Subcutaneous adipose tissue (tissue), 4 donors: Measurements from ENCODE around the gene C5orf24. TPM values are rescaled to one million over a fixed set of nuclear protein-coding genes. Genes with fewer than 3 reads are reported as not detected.

Experiments
- total RNA-seq, 4 donors: library from RNA; depleted of rRNA; stranded (reverse); fragments of >200 nt; gene quantifications; one replicate each; pipeline ENCODE4 v1.1.0, GENCODE V29; 2016
- TF ChIP-seq, protein P1 (sequence below): fragments of 450-650 bp; IDR thresholded peaks from one replicate; pipeline ENCODE4 v1.5.1; 2016; ENCODE audit warnings: low read depth, mild to moderate bottlenecking, control low read depth, antibody characterized with exemption, moderate library complexity

The C5orf24 gene
- total RNA-seq, 4 donors from 2014 or later, result 35.5 to 75.2 (median 38.5) TPM

DNA sequence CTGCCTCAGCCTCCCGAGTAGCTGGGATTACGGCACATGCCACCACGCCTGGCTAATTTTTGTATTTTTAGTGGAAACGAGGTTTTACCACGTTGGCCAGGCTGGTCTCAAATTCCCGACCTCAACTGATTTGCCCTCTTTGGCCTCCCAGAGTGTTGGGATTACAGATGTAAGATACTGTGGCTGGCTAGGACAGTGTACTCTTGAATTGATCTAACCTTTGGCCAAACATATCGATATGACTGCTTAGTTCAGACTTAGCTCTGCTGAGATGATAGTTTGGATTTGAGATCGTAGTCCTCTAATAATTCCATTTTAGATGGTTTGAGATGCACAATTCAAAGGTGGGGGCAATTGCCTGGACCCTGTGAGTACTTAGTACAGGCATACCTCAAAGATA lies 43.6 kb downstream of the C5orf24 start:
- TF ChIP-seq, protein P1, sequence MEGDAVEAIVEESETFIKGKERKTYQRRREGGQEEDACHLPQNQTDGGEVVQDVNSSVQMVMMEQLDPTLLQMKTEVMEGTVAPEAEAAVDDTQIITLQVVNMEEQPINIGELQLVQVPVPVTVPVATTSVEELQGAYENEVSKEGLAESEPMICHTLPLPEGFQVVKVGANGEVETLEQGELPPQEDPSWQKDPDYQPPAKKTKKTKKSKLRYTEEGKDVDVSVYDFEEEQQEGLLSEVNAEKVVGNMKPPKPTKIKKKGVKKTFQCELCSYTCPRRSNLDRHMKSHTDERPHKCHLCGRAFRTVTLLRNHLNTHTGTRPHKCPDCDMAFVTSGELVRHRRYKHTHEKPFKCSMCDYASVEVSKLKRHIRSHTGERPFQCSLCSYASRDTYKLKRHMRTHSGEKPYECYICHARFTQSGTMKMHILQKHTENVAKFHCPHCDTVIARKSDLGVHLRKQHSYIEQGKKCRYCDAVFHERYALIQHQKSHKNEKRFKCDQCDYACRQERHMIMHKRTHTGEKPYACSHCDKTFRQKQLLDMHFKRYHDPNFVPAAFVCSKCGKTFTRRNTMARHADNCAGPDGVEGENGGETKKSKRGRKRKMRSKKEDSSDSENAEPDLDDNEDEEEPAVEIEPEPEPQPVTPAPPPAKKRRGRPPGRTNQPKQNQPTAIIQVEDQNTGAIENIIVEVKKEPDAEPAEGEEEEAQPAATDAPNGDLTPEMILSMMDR, result no peak

DNA sequence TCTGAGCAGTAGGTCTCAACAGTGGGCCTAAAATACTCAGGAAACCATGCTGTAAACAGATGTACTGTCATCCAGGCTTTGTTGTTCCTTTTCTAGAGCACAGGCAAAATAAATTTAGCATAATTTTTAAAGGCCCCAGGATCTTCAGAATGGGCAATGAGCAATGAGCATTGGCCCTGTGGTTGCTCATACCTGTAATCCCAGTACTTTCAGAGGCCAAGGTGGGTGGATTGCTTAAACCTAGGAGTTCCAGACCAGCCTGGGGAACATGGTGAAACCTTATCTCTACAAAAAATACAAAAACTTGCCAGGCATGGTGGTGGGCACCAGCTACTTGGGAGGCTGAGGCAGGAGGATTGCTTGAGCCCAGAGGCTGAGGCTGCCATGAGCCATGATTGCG lies 45.7 kb downstream of the C5orf24 start:
- TF ChIP-seq, protein P1, result no peak

DNA sequence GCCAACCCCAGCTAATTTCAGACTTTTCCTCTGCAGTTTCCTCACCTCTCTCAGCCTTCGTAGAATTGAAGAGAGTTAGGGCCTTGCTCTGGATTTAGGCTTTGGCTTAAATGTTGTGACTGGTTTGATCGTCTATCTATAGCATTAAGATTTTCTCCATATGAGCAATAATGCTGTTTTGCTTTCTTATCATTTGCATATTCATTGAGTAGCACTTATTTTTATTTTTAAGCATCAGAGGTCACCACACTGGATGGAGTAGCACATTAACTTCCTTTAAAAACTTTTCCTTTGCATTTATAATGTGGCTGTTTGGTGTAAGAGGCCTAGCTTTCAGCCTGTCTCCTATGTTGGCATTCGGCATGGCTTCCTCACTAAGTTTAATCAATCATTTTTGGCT lies 46.5 kb downstream of the C5orf24 start:
- TF ChIP-seq, protein P1, result no peak

DNA sequence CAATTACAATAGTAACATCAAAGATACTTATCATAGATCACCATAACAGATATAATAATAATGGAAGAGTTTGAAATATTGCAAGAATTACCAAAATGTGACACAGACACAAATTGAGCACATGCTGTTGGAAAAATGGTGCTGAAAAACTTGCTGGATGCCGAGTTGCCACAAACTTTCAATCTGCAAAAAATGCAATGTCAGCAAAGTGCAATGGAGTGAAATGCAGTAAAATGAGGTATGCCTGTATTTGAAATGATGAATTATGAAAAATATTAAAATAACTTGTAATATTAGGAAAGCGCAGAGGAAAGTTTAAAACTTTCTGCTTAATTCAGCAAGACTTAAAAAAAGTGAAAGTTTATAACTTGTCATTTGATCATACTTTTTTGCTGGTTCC lies 47.2 kb downstream of the C5orf24 start:
- TF ChIP-seq, protein P1, result no peak

DNA sequence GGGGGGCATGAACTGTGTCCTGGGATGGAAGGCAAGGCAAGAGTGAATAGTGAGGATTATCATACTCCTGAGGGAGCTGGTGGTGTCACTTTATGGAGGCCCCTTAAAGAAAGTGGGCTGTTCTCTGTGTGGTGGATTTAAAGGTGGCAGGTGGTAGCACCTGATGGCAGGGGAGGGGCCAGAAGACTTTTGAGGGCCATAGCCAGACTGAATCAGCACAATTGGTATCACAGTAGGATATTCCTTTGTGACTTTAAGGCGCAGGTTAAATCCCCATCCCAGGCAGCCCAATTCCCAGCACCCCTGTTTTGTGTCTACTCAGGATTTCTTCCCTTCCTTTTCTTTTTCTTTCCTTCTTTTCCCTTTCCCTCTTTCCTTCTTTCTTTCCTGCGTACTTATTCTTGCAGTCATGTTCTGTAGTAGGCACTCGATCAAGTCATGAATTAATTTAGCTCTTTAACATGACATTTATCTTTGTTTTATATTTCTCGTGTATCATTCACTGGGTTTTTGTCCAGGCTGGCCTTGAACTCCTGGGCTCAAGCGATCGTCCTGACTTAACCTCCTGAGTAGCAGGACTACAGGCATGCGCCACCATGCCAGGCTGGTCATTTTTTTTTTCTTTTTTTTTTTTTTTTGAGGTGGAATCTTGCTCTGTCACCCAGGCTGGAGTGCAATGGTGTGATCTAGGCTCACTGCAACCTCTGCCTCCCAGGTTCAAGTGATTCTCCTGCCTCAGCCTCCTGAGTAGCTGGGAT lies 48.2 kb downstream of the C5orf24 start:
- TF ChIP-seq, protein P1, result no peak

DNA sequence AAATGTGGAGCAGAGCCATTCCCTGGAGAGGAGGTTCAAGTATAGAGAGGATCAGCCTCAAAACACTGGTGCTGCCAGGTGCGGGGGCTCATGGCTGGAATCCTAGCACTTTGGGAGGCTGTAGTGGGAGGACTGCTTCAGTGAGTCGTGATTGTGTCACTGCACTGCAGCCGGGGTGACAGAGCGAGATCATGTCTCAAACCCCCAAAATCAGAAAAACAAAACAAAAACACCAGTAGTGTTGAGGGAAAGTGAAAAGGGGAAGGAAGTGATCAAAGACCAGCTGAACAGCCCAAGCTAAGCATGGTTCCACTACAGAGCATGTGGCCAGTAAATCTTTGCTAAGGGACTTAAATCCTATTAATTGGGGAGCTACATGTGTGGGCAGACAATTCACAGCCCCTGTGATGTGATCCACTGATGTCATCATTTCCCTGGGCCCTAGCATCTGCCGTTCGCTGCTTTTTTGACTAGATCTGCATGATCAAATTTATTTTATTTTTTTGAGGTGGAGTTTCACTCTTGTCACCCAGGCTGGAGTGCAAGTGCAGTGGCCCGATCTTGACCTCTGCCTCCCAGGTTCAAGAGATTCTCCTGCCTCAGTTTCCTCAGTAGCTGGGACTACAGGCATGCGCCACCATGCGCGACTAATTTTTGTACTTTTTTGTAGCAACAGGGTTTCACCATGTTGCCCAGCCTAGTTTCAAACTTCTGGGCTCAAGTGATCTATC lies 56.5 kb downstream of the C5orf24 start:
- TF ChIP-seq, protein P1, result no peak

DNA sequence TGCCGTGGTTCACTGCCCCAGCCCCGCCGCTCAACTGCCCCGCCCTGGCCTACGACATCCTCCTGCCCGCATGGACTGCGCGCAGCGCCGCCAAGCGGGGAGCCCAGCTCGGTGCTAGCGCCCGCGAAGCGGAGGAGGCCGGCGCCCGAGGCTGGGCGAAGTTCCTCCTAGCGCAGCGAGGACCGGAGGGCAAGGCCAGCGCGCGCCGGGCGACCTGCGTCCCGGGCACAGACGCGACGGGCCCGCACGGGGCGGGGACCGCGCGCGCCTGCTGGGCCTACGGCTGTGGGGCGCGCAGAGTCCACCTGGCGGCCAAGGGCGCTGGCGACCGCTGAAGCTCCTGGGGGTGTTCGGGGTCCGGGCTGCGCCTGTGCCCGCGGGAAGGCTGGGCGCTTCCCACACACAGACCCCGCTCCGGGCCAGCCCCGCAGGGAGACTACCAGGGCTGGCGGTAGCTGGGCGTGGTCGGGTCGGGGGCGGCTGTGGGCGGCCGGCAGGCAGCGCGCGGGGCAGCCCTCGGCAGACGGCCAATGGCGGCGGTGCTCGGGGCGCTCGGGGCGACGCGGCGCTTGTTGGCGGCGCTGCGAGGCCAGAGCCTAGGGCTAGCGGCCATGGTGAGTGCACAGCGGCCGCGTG lies 59.0 kb downstream of the C5orf24 start, which contains the start of gene PCBD2:
Gene PCBD2, plus strand, starts transcription at position 522 of the 636 bp plus-strand sequence. Its CDS starts 9 bp downstream, at position 531.
- TF ChIP-seq, protein P1, result no peak
